ENCODE results near the gene DNAJC21. TPM values are rescaled to one million over a fixed set of nuclear protein-coding genes. Genes with fewer than 3 reads are reported as not detected.

Gene DNAJC21
- total RNA-seq (10 to 100 TPM; 12.8 to 36.6 (median 31.9) TPM), polyA plus RNA-seq (10 to 100 TPM; 15.4 to 52.9 (median 21.6) TPM)
- long read RNA-seq, donor 1, full-length matches to known transcripts, result 3 of 8 reads
- long read RNA-seq, donor 1, partial matches to known transcripts, result 5 of 8 reads
- long read RNA-seq, donor 1, other reads (novel, unspliced or antisense), result 0 of 8 reads
- long read RNA-seq, donor 2, full-length matches to known transcripts, result 5 of 14 reads
- long read RNA-seq, donor 2, partial matches to known transcripts, result 9 of 14 reads
- long read RNA-seq, donor 2, other reads (novel, unspliced or antisense), result 0 of 14 reads
- long read RNA-seq, donor 3, full-length matches to known transcripts, result 5 of 5 reads
- long read RNA-seq, donor 3, partial matches to known transcripts, result 0 of 5 reads
- long read RNA-seq, donor 3, other reads (novel, unspliced or antisense), result 0 of 5 reads
- long read RNA-seq, donor 4, partial matches to known transcripts, result 3 of 4 reads
- long read RNA-seq, donor 4, other reads (novel, unspliced or antisense), result 0 of 4 reads
- long read RNA-seq, donor 5, full-length matches to known transcripts, result 57 of 71 reads
- long read RNA-seq, donor 5, partial matches to known transcripts, result 5 of 71 reads
- long read RNA-seq, donor 5, other reads (novel, unspliced or antisense), result 9 of 71 reads
- long read RNA-seq, donor 6, partial matches to known transcripts, result 3 of 4 reads
- long read RNA-seq, donor 6, other reads (novel, unspliced or antisense), result 1 of 4 reads
- long read RNA-seq, donor 7, full-length matches to known transcripts, result 3 of 3 reads
- long read RNA-seq, donor 7, partial matches to known transcripts, result 0 of 3 reads
- long read RNA-seq, donor 7, other reads (novel, unspliced or antisense), result 0 of 3 reads
- long read RNA-seq, donor 8, full-length matches to known transcripts, result 12 of 23 reads
- long read RNA-seq, donor 8, partial matches to known transcripts, result 11 of 23 reads
- long read RNA-seq, donor 8, other reads (novel, unspliced or antisense), result 0 of 23 reads
- long read RNA-seq, donor 9, partial matches to known transcripts, result 0 of 1 reads
- long read RNA-seq, donor 9, other reads (novel, unspliced or antisense), result 0 of 1 reads
- long read RNA-seq, donor 10, full-length matches to known transcripts, result 4 of 13 reads
- long read RNA-seq, donor 10, partial matches to known transcripts, result 9 of 13 reads
- long read RNA-seq, donor 10, other reads (novel, unspliced or antisense), result 0 of 13 reads

DNA sequence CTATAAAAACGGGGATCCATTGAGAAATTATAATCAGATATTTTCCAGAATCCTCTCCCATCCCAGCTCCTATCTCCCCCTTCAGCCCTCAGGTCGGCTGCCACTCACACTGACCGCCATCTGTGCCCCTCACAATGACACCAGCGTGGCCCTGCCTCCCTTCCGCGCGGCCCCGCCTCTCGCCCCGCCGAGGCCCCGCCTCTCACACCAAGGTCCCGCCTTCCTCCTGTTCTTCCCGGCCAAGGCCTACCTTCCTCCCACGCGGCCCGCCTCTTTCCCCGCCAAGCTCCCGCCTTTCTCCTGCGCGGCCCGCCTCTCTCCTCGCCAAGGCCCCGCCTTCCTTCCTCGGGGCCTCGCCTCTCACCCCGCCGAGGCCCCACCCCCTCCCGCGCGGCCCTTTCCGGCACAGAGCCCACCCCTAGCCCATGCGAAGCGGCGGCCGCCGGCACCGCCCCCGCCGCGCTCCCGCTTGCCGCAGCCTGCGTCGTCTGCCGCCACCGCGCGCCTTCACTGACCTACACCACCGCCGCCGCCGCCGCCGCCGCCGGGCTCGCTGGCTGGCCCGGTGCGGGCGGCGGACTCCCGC, at the start of gene DNAJC21:
Gene DNAJC21, plus strand, starts transcription at position 426 of the 586 bp plus-strand sequence. CDS start 261 bp downstream, outside the sequence.
- Histone ChIP-seq H3K36me3 (replicated peaks in 1 of 2) (peaks cover 0 to 26% of the 10 kb centered on the region in 2 donors), H3K27me3 (no peaks in the 10 kb centered on the region), H3K9me3 (replicated peaks in 1 of 3) (no peaks in the 10 kb centered on the region), H3K4me3 (peak within 1 kb of the TSS; percentile 78 to 95 (median 80)), H3K4me1 (replicated peaks in 1 of 2) (peaks cover 0 to 24% of the 10 kb centered on the region in 2 donors), H3K27ac (peak within 1 kb of the TSS; percentile 80 to 97 (median 97))
- 0 to 1% (median 1%) methylated on average over 31 to 63 of the region's 63 CpGs for WGBS, 4 donors
- intact Hi-C loops (cut with DNase I), result no loop called here
- TF ChIP-seq, protein P1, sequence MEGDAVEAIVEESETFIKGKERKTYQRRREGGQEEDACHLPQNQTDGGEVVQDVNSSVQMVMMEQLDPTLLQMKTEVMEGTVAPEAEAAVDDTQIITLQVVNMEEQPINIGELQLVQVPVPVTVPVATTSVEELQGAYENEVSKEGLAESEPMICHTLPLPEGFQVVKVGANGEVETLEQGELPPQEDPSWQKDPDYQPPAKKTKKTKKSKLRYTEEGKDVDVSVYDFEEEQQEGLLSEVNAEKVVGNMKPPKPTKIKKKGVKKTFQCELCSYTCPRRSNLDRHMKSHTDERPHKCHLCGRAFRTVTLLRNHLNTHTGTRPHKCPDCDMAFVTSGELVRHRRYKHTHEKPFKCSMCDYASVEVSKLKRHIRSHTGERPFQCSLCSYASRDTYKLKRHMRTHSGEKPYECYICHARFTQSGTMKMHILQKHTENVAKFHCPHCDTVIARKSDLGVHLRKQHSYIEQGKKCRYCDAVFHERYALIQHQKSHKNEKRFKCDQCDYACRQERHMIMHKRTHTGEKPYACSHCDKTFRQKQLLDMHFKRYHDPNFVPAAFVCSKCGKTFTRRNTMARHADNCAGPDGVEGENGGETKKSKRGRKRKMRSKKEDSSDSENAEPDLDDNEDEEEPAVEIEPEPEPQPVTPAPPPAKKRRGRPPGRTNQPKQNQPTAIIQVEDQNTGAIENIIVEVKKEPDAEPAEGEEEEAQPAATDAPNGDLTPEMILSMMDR (IDR thresholded peaks at IDR 0.05), result no peak
- peak; percentile 43 to 58 for TF ChIP-seq POLR2A (IDR thresholded peaks at IDR 0.05)
- peak; percentile 97 to 99 (median 98) for DNase-seq

DNA sequence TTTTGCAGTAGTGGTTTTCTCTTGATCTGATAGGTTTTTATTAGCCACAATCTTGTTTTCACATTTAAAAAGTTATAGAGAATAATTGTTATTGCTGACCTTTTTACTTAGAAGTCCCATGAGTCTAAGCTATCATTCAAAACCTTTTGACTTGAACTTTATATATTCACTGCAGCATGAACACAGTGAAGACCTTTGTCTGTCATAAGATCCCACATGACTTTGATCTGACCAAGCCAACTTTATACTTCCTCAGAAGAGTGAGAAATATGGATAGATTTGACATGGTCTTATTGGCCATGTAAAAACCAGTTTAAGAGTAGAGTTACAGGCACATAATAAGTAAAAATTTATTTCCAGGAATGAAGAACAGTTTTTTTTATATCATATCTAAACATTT, 48.1 kb upstream of the DNAJC21 start:
- no peaks in the 10 kb centered on the region for H3K36me3 ChIP-seq (replicated peaks in 1 of 2)
- intact Hi-C loops (cut with DNase I), result no loop called here
- no peak overlapping the region for H3K4me3 ChIP-seq
- H3K9me3 ChIP-seq (replicated peaks in 1 of 3), result peaks cover 0 to 5% (median 2%) of the 10 kb centered on the region in 3 donors
- DNase-seq, result no peak
- no peaks in the 10 kb centered on the region for H3K27me3 ChIP-seq
- TF ChIP-seq, protein P1 (IDR thresholded peaks at IDR 0.05), result no peak
- TF ChIP-seq POLR2A (IDR thresholded peaks at IDR 0.05), result no peak
- no peak overlapping the region for H3K27ac ChIP-seq
- peaks cover 0 to 3% of the 10 kb centered on the region in 2 donors for H3K4me1 ChIP-seq (replicated peaks in 1 of 2)

DNA sequence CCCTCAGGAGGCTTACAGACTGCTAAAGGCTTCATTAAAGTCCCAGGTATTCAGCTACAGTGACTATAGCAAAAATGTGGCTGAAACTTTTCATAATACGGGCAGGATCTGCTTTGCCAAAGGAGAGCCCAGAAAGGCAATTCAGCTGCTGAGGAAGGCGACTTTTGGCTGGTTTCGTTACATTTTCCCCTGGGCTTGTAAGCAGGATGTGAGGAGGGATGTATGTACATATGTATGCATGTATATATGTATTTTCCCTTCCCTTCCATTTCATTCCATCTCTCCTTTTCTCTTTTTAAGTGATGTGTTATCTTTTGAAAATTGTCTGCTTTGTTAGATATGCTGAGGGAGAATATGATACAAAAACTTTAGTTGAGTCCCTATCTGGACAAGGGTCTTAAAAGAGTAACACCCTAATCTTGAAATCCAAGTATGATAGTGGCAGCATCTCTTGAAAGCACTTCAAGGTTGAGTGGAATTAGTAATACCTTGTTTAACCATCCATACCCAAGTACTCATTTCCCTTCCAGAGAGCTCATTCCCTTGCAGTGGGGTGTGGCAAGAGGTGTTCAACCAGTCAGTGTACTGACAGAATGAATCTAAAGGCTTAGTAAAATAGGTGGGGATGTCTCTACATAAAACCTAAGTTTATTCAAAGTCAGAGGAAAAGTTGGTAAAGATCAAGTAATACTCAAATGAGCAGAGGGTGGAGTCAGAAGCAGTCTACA, 42.8 kb upstream of the DNAJC21 start:
- TF ChIP-seq POLR2A (IDR thresholded peaks at IDR 0.05), result no peak
- TF ChIP-seq, protein P1 (IDR thresholded peaks at IDR 0.05), result no peak
- intact Hi-C loops (cut with DNase I), result no loop called here
- H3K4me1 ChIP-seq (replicated peaks in 1 of 2), result peaks cover 3 to 12% of the 10 kb centered on the region in 2 donors

More for the DNA sequence above, 42.8 kb upstream of the DNAJC21 start:
- no peaks in the 10 kb centered on the region for H3K36me3 ChIP-seq (replicated peaks in 1 of 2)
- no peak for DNase-seq
- H3K4me3 ChIP-seq, result no peak overlapping the region
- H3K9me3 ChIP-seq (replicated peaks in 1 of 3), result no peaks in the 10 kb centered on the region
- 88 to 93% (median 92%) methylated on average over 3 of the region's 3 CpGs for WGBS, 4 donors
- H3K27me3 ChIP-seq, result no peaks in the 10 kb centered on the region
- H3K27ac ChIP-seq, result no peak overlapping the region
